HCT116 (cell line): ENCODE results near the gene MAML2.

ENCODE experiments used
- CEBPB ChIP-seq: IDR thresholded peaks from 2 replicates; pipeline ENCODE4 v1.6.1; 2012; ENCODE audit warnings: low read depth
- CTCF ChIP-seq, 3 experiments: fragments of 200-600 bp in 1 of 3; sonication (generic) in 1 of 3; IDR thresholded peaks in 2 of 3; conservative IDR thresholded peaks in 1 of 3; 2 replicates each; pipeline ENCODE4 v1.5.1; 2012 to 2017; ENCODE audit warnings: low read depth in 2 of 3, low read length in 2 of 3, antibody characterized with exemption in 1 of 3, borderline replicate concordance in 1 of 3, control low read depth in 1 of 3, mild to moderate bottlenecking in 1 of 3, mixed read lengths in 1 of 3, mixed run types in 1 of 3, moderate library complexity in 1 of 3; ENCODE audit not compliant: insufficient read depth in 1 of 3
- EZH2 ChIP-seq: fragments of 200-600 bp; sonication (generic); IDR thresholded peaks from 2 replicates; pipeline ENCODE4 v1.6.1; 2017; ENCODE audit warnings: antibody characterized with exemption, mixed run types
- POLR2A ChIP-seq: IDR thresholded peaks from 2 replicates; pipeline ENCODE4 v1.7.0; 2011; ENCODE audit warnings: borderline replicate concordance; ENCODE audit not compliant: insufficient read depth, insufficient read length; ENCODE audit errors: extremely low read depth
- POLR2AphosphoS5 ChIP-seq: IDR thresholded peaks from 2 replicates; pipeline ENCODE4 v1.6.1; 2011; ENCODE audit warnings: mild to moderate bottlenecking, low read depth, low read length, moderate library complexity
- SP1 ChIP-seq: IDR thresholded peaks from 2 replicates; pipeline ENCODE4 v1.6.1; 2012; ENCODE audit warnings: low read depth
- ZFX ChIP-seq: fragments of 450-650 bp; IDR thresholded peaks from 2 replicates; pipeline ENCODE4 v1.6.1; 2017
- TF ChIP-seq, protein P1 (sequence below): IDR thresholded peaks from 2 replicates; pipeline ENCODE4 v1.6.1; 2012; ENCODE audit warnings: low read depth

- TF ChIP-seq POLR2AphosphoS5 (no peak), CTCF (IDR thresholded peaks at IDR 0.05 in 2 of 3, conservative IDR thresholded peaks at IDR 0.05 in 1 of 3; ENCODE audit: borderline replicate concordance in 1 of 3, insufficient read depth in 1 of 3, low read depth in 2 of 3, low read length in 2 of 3) (no peak), CEBPB (no peak), EZH2 (no peak), POLR2A (no peak), ZFX (no peak), SP1 (no peak)
- TF ChIP-seq, protein P1, sequence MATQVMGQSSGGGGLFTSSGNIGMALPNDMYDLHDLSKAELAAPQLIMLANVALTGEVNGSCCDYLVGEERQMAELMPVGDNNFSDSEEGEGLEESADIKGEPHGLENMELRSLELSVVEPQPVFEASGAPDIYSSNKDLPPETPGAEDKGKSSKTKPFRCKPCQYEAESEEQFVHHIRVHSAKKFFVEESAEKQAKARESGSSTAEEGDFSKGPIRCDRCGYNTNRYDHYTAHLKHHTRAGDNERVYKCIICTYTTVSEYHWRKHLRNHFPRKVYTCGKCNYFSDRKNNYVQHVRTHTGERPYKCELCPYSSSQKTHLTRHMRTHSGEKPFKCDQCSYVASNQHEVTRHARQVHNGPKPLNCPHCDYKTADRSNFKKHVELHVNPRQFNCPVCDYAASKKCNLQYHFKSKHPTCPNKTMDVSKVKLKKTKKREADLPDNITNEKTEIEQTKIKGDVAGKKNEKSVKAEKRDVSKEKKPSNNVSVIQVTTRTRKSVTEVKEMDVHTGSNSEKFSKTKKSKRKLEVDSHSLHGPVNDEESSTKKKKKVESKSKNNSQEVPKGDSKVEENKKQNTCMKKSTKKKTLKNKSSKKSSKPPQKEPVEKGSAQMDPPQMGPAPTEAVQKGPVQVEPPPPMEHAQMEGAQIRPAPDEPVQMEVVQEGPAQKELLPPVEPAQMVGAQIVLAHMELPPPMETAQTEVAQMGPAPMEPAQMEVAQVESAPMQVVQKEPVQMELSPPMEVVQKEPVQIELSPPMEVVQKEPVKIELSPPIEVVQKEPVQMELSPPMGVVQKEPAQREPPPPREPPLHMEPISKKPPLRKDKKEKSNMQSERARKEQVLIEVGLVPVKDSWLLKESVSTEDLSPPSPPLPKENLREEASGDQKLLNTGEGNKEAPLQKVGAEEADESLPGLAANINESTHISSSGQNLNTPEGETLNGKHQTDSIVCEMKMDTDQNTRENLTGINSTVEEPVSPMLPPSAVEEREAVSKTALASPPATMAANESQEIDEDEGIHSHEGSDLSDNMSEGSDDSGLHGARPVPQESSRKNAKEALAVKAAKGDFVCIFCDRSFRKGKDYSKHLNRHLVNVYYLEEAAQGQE: no peak
Observed at GRCh38 chr11:96125400-96125799, 217.6 kb downstream of the MAML2 start.
